Measurements from ENCODE around the gene MORN5.

MORN5 gene

GRCh38 chr9:122126331-122127261 lies 33.1 kb upstream of the MORN5 start:
- H3K9ac ChIP-seq (ENCODE audit: low read depth, low read length) = no peak overlapping the region
- H3K36me3 ChIP-seq (ENCODE audit: control insufficient read depth, insufficient read depth, low read length) = no peaks in the 10 kb centered on the region
- H3K27me3 ChIP-seq (ENCODE audit: control insufficient read depth, insufficient read depth, low read length) = peaks cover 64% of the 10 kb centered on the region
- no peaks in the 10 kb centered on the region for H3K9me3 ChIP-seq (ENCODE audit: control insufficient read depth, insufficient read depth, low read length)
- H3K4me1 ChIP-seq (ENCODE audit: control insufficient read depth, insufficient read depth, low read length) = peaks cover 6% of the 10 kb centered on the region
- peak overlapping the region; percentile 74 for H3K4me3 ChIP-seq (ENCODE audit: low read depth, low read length)

GRCh38 chr9:122127396-122127798 lies 32.3 kb upstream of the MORN5 start:
- H3K9me3 ChIP-seq (ENCODE audit: control insufficient read depth, insufficient read depth, low read length) = no peaks in the 10 kb centered on the region
- peaks cover 69% of the 10 kb centered on the region for H3K27me3 ChIP-seq (ENCODE audit: control insufficient read depth, insufficient read depth, low read length)
- H3K4me1 ChIP-seq (ENCODE audit: control insufficient read depth, insufficient read depth, low read length) = peaks cover 9% of the 10 kb centered on the region
- no peak overlapping the region for H3K9ac ChIP-seq (ENCODE audit: low read depth, low read length)
- H3K4me3 ChIP-seq (ENCODE audit: low read depth, low read length) = no peak overlapping the region
- H3K36me3 ChIP-seq (ENCODE audit: control insufficient read depth, insufficient read depth, low read length) = no peaks in the 10 kb centered on the region

GRCh38 chr9:122128007-122128968 lies 31.4 kb upstream of the MORN5 start:
- Histone ChIP-seq H3K27me3 (ENCODE audit: control insufficient read depth, insufficient read depth, low read length) (peaks cover 78% of the 10 kb centered on the region), H3K4me3 (ENCODE audit: low read depth, low read length) (no peak overlapping the region), H3K9ac (ENCODE audit: low read depth, low read length) (no peak overlapping the region), H3K9me3 (ENCODE audit: control insufficient read depth, insufficient read depth, low read length) (no peaks in the 10 kb centered on the region), H3K36me3 (ENCODE audit: control insufficient read depth, insufficient read depth, low read length) (no peaks in the 10 kb centered on the region), H3K4me1 (ENCODE audit: control insufficient read depth, insufficient read depth, low read length) (peaks cover 6% of the 10 kb centered on the region)

GRCh38 chr9:122128969-122129343 lies 30.8 kb upstream of the MORN5 start:
- Histone ChIP-seq H3K27me3 (ENCODE audit: control insufficient read depth, insufficient read depth, low read length) (peaks cover 84% of the 10 kb centered on the region), H3K9me3 (ENCODE audit: control insufficient read depth, insufficient read depth, low read length) (no peaks in the 10 kb centered on the region), H3K36me3 (ENCODE audit: control insufficient read depth, insufficient read depth, low read length) (no peaks in the 10 kb centered on the region), H3K4me3 (ENCODE audit: low read depth, low read length) (no peak overlapping the region), H3K9ac (ENCODE audit: low read depth, low read length) (no peak overlapping the region), H3K4me1 (ENCODE audit: control insufficient read depth, insufficient read depth, low read length) (peaks cover 6% of the 10 kb centered on the region)

GRCh38 chr9:122129969-122130368 lies 29.7 kb upstream of the MORN5 start:
- Histone ChIP-seq H3K4me1 (ENCODE audit: control insufficient read depth, insufficient read depth, low read length) (peaks cover 13% of the 10 kb centered on the region), H3K9me3 (ENCODE audit: control insufficient read depth, insufficient read depth, low read length) (no peaks in the 10 kb centered on the region), H3K9ac (ENCODE audit: low read depth, low read length) (no peak overlapping the region), H3K27me3 (ENCODE audit: control insufficient read depth, insufficient read depth, low read length) (peaks cover 84% of the 10 kb centered on the region), H3K36me3 (ENCODE audit: control insufficient read depth, insufficient read depth, low read length) (no peaks in the 10 kb centered on the region), H3K4me3 (ENCODE audit: low read depth, low read length) (no peak overlapping the region)

- H3K4me1 ChIP-seq (ENCODE audit: control insufficient read depth, insufficient read depth, low read length) = peaks cover 17% of the 10 kb centered on the region
These were observed 28.9 kb upstream of the MORN5 start for GRCh38 chr9:122130837-122131236.

GRCh38 chr9:122131401-122132001 lies 28.2 kb upstream of the MORN5 start:
- peaks cover 15% of the 10 kb centered on the region for H3K4me1 ChIP-seq (ENCODE audit: control insufficient read depth, insufficient read depth, low read length)
- no peaks in the 10 kb centered on the region for H3K36me3 ChIP-seq (ENCODE audit: control insufficient read depth, insufficient read depth, low read length)
- H3K4me3 ChIP-seq (ENCODE audit: low read depth, low read length) = no peak overlapping the region
- H3K9me3 ChIP-seq (ENCODE audit: control insufficient read depth, insufficient read depth, low read length) = no peaks in the 10 kb centered on the region
- H3K27me3 ChIP-seq (ENCODE audit: control insufficient read depth, insufficient read depth, low read length) = peaks cover 69% of the 10 kb centered on the region
- H3K9ac ChIP-seq (ENCODE audit: low read depth, low read length) = no peak overlapping the region

More at GRCh38 chr9:122130837-122131236, 28.9 kb upstream of the MORN5 start:
- Histone ChIP-seq H3K9ac (ENCODE audit: low read depth, low read length) (no peak overlapping the region), H3K36me3 (ENCODE audit: control insufficient read depth, insufficient read depth, low read length) (no peaks in the 10 kb centered on the region), H3K4me3 (ENCODE audit: low read depth, low read length) (no peak overlapping the region), H3K27me3 (ENCODE audit: control insufficient read depth, insufficient read depth, low read length) (peaks cover 76% of the 10 kb centered on the region), H3K9me3 (ENCODE audit: control insufficient read depth, insufficient read depth, low read length) (no peaks in the 10 kb centered on the region)

GRCh38 chr9:122132539-122132938 lies 27.2 kb upstream of the MORN5 start:
- Histone ChIP-seq H3K9me3 (ENCODE audit: control insufficient read depth, insufficient read depth, low read length) (no peaks in the 10 kb centered on the region), H3K36me3 (ENCODE audit: control insufficient read depth, insufficient read depth, low read length) (no peaks in the 10 kb centered on the region), H3K4me1 (ENCODE audit: control insufficient read depth, insufficient read depth, low read length) (peaks cover 15% of the 10 kb centered on the region), H3K9ac (ENCODE audit: low read depth, low read length) (no peak overlapping the region), H3K27me3 (ENCODE audit: control insufficient read depth, insufficient read depth, low read length) (peaks cover 62% of the 10 kb centered on the region), H3K4me3 (ENCODE audit: low read depth, low read length) (no peak overlapping the region)

GRCh38 chr9:122133263-122133983 lies 26.3 kb upstream of the MORN5 start:
- no peak overlapping the region for H3K4me3 ChIP-seq (ENCODE audit: low read depth, low read length)
- no peaks in the 10 kb centered on the region for H3K9me3 ChIP-seq (ENCODE audit: control insufficient read depth, insufficient read depth, low read length)
- H3K4me1 ChIP-seq (ENCODE audit: control insufficient read depth, insufficient read depth, low read length) = peaks cover 16% of the 10 kb centered on the region
- H3K36me3 ChIP-seq (ENCODE audit: control insufficient read depth, insufficient read depth, low read length) = no peaks in the 10 kb centered on the region
- peaks cover 59% of the 10 kb centered on the region for H3K27me3 ChIP-seq (ENCODE audit: control insufficient read depth, insufficient read depth, low read length)
- H3K9ac ChIP-seq (ENCODE audit: low read depth, low read length) = no peak overlapping the region

GRCh38 chr9:122133984-122134535 lies 25.6 kb upstream of the MORN5 start:
- H3K9me3 ChIP-seq (ENCODE audit: control insufficient read depth, insufficient read depth, low read length) = no peaks in the 10 kb centered on the region
- no peaks in the 10 kb centered on the region for H3K36me3 ChIP-seq (ENCODE audit: control insufficient read depth, insufficient read depth, low read length)
- H3K4me3 ChIP-seq (ENCODE audit: low read depth, low read length) = no peak overlapping the region
- H3K27me3 ChIP-seq (ENCODE audit: control insufficient read depth, insufficient read depth, low read length) = peaks cover 54% of the 10 kb centered on the region
- H3K9ac ChIP-seq (ENCODE audit: low read depth, low read length) = no peak overlapping the region
- peaks cover 18% of the 10 kb centered on the region for H3K4me1 ChIP-seq (ENCODE audit: control insufficient read depth, insufficient read depth, low read length)
